MM.1S (cell line): ENCODE measurements around the gene MARK3.

Source experiments
- DNase-seq: peaks from one replicate; pipeline ENCODE4 v3.0.0-alpha.2; 2015
- H2AFZ ChIP-seq: fragments of 300-600 bp; sonication (generic); 2 replicates; pipeline ENCODE4 v1.6.0; 2016; ENCODE audit warnings: antibody characterized with exemption, low read length
- H3F3A ChIP-seq: fragments of 300-600 bp; sonication (generic); 2 replicates; pipeline ENCODE4 v1.6.1; 2016; ENCODE audit warnings: mild to moderate bottlenecking, antibody characterized with exemption, low read length, moderate library complexity, mixed read lengths; ENCODE audit not compliant: insufficient read depth
- H3K27ac ChIP-seq: fragments of 300-600 bp; sonication (generic); 2 replicates; pipeline ENCODE4 v1.5.1; 2016; ENCODE audit warnings: mild to moderate bottlenecking, low read length
- H3K27me3 ChIP-seq: fragments of 300-600 bp; sonication (generic); replicated peaks from 2 replicates; pipeline ENCODE4 v1.6.0; 2016; ENCODE audit warnings: low read length; ENCODE audit not compliant: insufficient read depth
- H3K36me3 ChIP-seq: fragments of 300-600 bp; sonication (generic); replicated peaks from 2 replicates; pipeline ENCODE4 v1.6.1; 2016; ENCODE audit warnings: mild to moderate bottlenecking, low read length, mixed read lengths; ENCODE audit not compliant: insufficient read depth
- H3K4me1 ChIP-seq: fragments of 300-600 bp; sonication (generic); 2 replicates; pipeline ENCODE4 v1.6.1; 2016; ENCODE audit warnings: low read length, mixed read lengths
- H3K4me2 ChIP-seq: fragments of 300-600 bp; sonication (generic); 2 replicates; pipeline ENCODE4 v1.6.0; 2016; ENCODE audit warnings: low read depth, low read length
- H3K4me3 ChIP-seq: fragments of 300-600 bp; sonication (generic); 2 replicates; pipeline ENCODE4 v1.5.1; 2016; ENCODE audit warnings: low read length, mixed read lengths
- H3K79me2 ChIP-seq: fragments of 300-600 bp; sonication (generic); 2 replicates; pipeline ENCODE4 v1.6.1; 2016; ENCODE audit warnings: mixed run types, low read length, mixed read lengths
- H3K9ac ChIP-seq: fragments of 300-600 bp; sonication (generic); 2 replicates; pipeline ENCODE4 v1.6.1; 2016; ENCODE audit warnings: low read length, mixed read lengths
- H3K9me2 ChIP-seq: fragments of 300-600 bp; sonication (generic); replicated peaks from 2 replicates; pipeline ENCODE4 v1.6.1; 2016; ENCODE audit warnings: mild to moderate bottlenecking, low read length, mixed read lengths; ENCODE audit not compliant: insufficient read depth
- H3K9me3 ChIP-seq: fragments of 300-600 bp; sonication (generic); replicated peaks from 2 replicates; pipeline ENCODE4 v1.6.1; 2016; ENCODE audit warnings: mild to moderate bottlenecking, low read length, mixed read lengths; ENCODE audit not compliant: insufficient read depth
- H4K20me1 ChIP-seq: fragments of 300-600 bp; sonication (generic); 2 replicates; pipeline ENCODE4 v1.6.1; 2016; ENCODE audit warnings: mild to moderate bottlenecking, low read length, moderate library complexity, mixed read lengths; ENCODE audit not compliant: insufficient read depth
- CTCF ChIP-seq: fragments of 300-600 bp; sonication (generic); IDR thresholded peaks from 2 replicates; pipeline ENCODE4 v1.5.1; 2016; ENCODE audit warnings: antibody characterized with exemption, low read length, mixed read lengths
- EZH2 ChIP-seq: fragments of 300-600 bp; sonication (generic); optimal IDR thresholded peaks from 2 replicates; pipeline ENCODE3; 2017; ENCODE audit warnings: low read depth, mild to moderate bottlenecking, antibody characterized with exemption, low read length, mixed read lengths
- EZH2phosphoT487 ChIP-seq: fragments of 300-600 bp; sonication (generic); IDR thresholded peaks from 2 replicates; pipeline ENCODE4 v1.6.1; 2018; ENCODE audit warnings: antibody characterized with exemption, low read length

Gene MARK3

DNA sequence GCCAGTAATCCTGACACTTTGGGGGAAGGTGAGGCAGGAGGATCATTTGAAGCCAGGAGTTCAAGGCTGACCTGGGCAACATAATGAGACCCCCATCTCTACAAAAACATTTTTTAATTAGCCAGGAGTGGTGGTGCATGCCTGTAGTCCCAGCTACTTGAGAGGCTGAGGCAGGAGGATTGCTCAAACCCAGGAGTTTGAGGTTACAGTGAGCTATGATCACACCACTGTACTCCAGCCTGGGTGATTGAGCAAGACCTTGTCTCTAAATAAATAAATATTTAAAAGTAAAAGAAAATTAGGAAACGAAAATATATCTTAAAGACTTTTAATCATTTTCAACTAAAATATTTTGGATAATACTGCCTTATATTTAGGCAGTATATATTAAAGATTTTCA lies 111.6 kb downstream of the MARK3 start:
- Histone ChIP-seq H3K4me2 (no peak overlapping the region), H3K27me3 (no peaks in the 10 kb centered on the region), H3K36me3 (no peaks in the 10 kb centered on the region), H2AFZ (no peak overlapping the region), H3K9me2 (no peaks in the 10 kb centered on the region), H3K79me2 (no peaks in the 10 kb centered on the region), H3K9me3 (no peaks in the 10 kb centered on the region), H3K4me1 (no peaks in the 10 kb centered on the region), H3F3A (no peaks in the 10 kb centered on the region), H3K4me3 (no peak overlapping the region), H3K9ac (no peak overlapping the region), H3K27ac (no peak overlapping the region), H4K20me1 (no peaks in the 10 kb centered on the region)
- no peak for TF ChIP-seq CTCF
- TF ChIP-seq EZH2phosphoT487 = no peak
- no peak for TF ChIP-seq EZH2
- DNase-seq = no peak

GRCh38 chr14:103499709-103500108 lies 114.5 kb downstream of the MARK3 start:
- no peak overlapping the region for H2AFZ ChIP-seq
- TF ChIP-seq EZH2phosphoT487 (no peak), EZH2 (no peak), CTCF (no peak)
- no peak overlapping the region for H3K27ac ChIP-seq
- H3K9me3 ChIP-seq = no peaks in the 10 kb centered on the region
- no peaks in the 10 kb centered on the region for H3K36me3 ChIP-seq
- no peaks in the 10 kb centered on the region for H3K9me2 ChIP-seq
- H3K9ac ChIP-seq = no peak overlapping the region
- H3F3A ChIP-seq = no peaks in the 10 kb centered on the region
- H3K4me2 ChIP-seq = no peak overlapping the region
- no peak overlapping the region for H3K4me3 ChIP-seq
- no peaks in the 10 kb centered on the region for H3K27me3 ChIP-seq
- no peaks in the 10 kb centered on the region for H4K20me1 ChIP-seq
- no peak for DNase-seq
- H3K4me1 ChIP-seq = no peaks in the 10 kb centered on the region
- no peaks in the 10 kb centered on the region for H3K79me2 ChIP-seq

DNA sequence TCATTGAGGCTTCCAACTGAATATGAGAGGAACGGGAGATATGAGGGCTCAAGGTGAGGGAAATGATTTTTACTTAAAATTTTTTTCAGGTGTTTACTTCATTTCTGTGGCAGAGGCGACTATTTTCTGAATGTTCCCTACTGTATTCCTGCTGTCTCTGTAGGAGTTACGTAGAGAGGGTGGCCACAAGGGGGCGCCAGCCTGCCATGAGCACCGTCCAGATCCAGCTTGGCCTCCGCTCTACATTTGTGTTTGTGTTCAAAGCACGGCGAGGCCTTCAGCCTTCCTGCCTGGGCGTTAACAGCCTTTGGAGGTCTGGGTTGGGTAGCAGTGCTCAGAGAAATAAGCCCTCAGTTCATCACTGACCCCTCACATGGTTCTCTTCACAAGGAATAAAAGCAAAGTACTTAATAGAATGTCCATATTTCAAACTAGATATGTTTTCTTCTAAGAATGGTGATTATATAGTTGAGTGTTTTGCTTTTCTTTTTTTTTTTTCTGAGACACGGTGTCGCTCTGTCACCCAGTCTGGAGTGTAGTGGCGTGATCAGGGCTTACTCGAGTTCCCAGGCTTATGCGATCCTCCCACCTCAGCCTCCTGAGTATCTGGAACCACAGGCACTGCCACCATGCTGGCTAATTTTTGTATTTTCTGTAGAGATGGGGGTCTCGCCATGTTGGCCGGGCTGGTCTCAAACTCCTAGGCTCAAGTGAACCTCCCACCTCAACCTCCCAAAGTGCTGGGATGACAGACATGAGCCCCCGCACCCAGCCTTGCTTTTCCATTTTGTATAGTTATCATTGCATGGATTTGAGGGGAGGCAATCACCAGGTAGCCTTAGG lies 115.2 kb downstream of the MARK3 start:
- no peak overlapping the region for H3K4me2 ChIP-seq
- no peak overlapping the region for H2AFZ ChIP-seq
- H3K4me3 ChIP-seq = no peak overlapping the region
- H3K79me2 ChIP-seq = no peaks in the 10 kb centered on the region
- H3K36me3 ChIP-seq = no peaks in the 10 kb centered on the region
- no peaks in the 10 kb centered on the region for H3K9me3 ChIP-seq
- no peaks in the 10 kb centered on the region for H3K9me2 ChIP-seq
- H4K20me1 ChIP-seq = no peaks in the 10 kb centered on the region
- no peaks in the 10 kb centered on the region for H3K27me3 ChIP-seq
- no peaks in the 10 kb centered on the region for H3F3A ChIP-seq
- H3K9ac ChIP-seq = no peak overlapping the region
- H3K27ac ChIP-seq = no peak overlapping the region
- H3K4me1 ChIP-seq = no peaks in the 10 kb centered on the region
- peak; percentile 27 for DNase-seq
- TF ChIP-seq EZH2phosphoT487 = no peak
- TF ChIP-seq CTCF = peak; percentile 71
